NT2/D1 (cell line): ENCODE results near the gene MLLT6.

ENCODE experiments used
- YY1 ChIP-seq: IDR thresholded peaks from 2 replicates; pipeline ENCODE4 v1.6.1; 2011; ENCODE audit not compliant: insufficient read length, insufficient read depth
- ZNF274 ChIP-seq: IDR thresholded peaks from 2 replicates; pipeline ENCODE4 v1.6.1; 2011; ENCODE audit warnings: mild to moderate bottlenecking, low read depth, low read length

- TF ChIP-seq ZNF274 (no peak), YY1 (no peak)
These were observed 24.9 kb downstream of the MLLT6 start, which contains the start of gene CISD3 for GRCh38 chr17:38729886-38730525.
